Measurements from ENCODE around the gene DISC1.

DISC1 gene
- long read RNA-seq, partial matches to known transcripts, result 0 of 7 reads
- long read RNA-seq, other reads (novel, unspliced or antisense), result 6 of 7 reads

DNA sequence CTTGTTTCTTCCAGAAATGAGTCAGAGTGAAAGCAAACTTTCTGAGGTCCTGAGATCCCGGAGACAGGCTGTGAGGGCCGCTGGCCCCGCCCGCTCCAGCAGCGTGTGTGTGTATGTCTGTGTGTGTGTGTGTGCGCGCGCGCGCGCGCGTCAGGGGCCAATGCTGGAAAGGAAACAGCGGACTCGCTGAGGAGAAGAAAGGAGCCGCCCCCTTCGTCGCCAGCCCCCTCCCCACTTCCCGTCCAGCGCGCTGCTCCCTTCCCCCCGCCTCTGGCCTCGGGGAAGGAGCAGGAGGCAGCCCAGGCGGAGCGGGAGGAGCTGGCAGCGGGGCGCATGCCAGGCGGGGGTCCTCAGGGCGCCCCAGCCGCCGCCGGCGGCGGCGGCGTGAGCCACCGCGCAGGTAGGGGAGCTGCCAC is at the start of gene DISC1:
TSS of gene DISC1 (plus strand) at position 256 of the 416 bp plus-strand sequence. CDS start at position 334, 78 bp downstream.
- Histone ChIP-seq H3K27ac (replicated peaks) (peak within 1 kb of the TSS; percentile 82), H3K27me3 (ENCODE audit: insufficient read depth, poor library complexity, severe bottlenecking) (no peaks in the 10 kb centered on the region), H3K4me3 (replicated peaks; ENCODE audit: insufficient read depth, low read length) (peak within 1 kb of the TSS; percentile 96)
- peak; percentile 85 to 92 for DNase-seq (ENCODE audit: low read depth in 1 of 2, low spot score in 1 of 2)
- TF ChIP-seq SPI1 (IDR thresholded peaks at IDR 0.05; ENCODE audit: borderline replicate concordance, low read depth), result peak; percentile 66; the same call in 1 of the 2 replicates
- peak; percentile 59 for TF ChIP-seq GABPA (IDR thresholded peaks at IDR 0.05; ENCODE audit: low read depth)
- TF ChIP-seq, protein P1, sequence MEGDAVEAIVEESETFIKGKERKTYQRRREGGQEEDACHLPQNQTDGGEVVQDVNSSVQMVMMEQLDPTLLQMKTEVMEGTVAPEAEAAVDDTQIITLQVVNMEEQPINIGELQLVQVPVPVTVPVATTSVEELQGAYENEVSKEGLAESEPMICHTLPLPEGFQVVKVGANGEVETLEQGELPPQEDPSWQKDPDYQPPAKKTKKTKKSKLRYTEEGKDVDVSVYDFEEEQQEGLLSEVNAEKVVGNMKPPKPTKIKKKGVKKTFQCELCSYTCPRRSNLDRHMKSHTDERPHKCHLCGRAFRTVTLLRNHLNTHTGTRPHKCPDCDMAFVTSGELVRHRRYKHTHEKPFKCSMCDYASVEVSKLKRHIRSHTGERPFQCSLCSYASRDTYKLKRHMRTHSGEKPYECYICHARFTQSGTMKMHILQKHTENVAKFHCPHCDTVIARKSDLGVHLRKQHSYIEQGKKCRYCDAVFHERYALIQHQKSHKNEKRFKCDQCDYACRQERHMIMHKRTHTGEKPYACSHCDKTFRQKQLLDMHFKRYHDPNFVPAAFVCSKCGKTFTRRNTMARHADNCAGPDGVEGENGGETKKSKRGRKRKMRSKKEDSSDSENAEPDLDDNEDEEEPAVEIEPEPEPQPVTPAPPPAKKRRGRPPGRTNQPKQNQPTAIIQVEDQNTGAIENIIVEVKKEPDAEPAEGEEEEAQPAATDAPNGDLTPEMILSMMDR (IDR thresholded peaks at IDR 0.05; ENCODE audit: insufficient read depth, low read length), result no peak
- TF ChIP-seq, protein P2, sequence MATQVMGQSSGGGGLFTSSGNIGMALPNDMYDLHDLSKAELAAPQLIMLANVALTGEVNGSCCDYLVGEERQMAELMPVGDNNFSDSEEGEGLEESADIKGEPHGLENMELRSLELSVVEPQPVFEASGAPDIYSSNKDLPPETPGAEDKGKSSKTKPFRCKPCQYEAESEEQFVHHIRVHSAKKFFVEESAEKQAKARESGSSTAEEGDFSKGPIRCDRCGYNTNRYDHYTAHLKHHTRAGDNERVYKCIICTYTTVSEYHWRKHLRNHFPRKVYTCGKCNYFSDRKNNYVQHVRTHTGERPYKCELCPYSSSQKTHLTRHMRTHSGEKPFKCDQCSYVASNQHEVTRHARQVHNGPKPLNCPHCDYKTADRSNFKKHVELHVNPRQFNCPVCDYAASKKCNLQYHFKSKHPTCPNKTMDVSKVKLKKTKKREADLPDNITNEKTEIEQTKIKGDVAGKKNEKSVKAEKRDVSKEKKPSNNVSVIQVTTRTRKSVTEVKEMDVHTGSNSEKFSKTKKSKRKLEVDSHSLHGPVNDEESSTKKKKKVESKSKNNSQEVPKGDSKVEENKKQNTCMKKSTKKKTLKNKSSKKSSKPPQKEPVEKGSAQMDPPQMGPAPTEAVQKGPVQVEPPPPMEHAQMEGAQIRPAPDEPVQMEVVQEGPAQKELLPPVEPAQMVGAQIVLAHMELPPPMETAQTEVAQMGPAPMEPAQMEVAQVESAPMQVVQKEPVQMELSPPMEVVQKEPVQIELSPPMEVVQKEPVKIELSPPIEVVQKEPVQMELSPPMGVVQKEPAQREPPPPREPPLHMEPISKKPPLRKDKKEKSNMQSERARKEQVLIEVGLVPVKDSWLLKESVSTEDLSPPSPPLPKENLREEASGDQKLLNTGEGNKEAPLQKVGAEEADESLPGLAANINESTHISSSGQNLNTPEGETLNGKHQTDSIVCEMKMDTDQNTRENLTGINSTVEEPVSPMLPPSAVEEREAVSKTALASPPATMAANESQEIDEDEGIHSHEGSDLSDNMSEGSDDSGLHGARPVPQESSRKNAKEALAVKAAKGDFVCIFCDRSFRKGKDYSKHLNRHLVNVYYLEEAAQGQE (IDR thresholded peaks at IDR 0.05; ENCODE audit: insufficient replicate concordance, low read depth), result no peak
- no peak for TF ChIP-seq POLR2AphosphoS5 (IDR thresholded peaks at IDR 0.05; ENCODE audit: low read depth)

DNA sequence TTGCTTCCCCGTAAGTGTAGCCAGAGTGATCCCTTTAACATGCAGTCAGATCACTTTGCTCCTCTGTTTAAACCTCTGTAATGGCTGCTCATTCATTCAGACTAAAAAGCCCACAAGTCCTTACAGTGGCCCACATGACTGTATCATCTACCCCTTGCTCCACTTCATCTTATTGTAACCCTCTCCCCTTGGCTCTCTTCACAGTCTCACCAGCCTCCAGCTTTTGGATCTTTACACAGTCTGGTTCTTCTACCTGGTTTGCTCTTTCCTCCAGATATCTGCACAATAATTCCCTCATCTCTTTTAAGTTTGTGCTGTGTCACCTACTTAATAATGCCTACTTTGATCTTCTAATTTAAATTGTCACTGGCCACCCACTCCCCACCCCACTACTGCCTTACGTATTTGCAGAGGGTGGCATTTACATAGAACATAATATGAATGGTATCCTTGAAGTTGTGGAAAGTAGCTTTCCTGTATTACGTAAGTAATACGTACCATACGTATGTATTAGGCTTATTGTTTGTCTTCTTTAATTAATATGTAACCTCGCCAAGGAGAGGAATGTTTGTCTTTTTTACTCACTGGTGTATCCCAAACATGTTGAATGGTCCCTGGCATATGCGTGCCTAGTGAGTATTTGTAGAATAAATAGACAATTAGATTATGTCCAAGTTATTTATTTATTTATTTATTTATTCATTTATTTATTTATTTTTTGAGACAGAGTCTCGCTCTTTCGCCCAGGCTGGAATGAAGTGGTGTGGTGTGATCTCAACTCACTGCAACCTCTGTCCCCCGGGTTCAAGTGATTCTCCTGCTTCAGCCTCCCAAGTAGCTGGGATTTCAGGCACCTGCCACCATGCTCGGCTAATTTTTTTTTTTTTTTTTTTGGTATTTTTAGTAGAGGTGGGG is 49.5 kb upstream of the DISC1 start:
- H3K4me3 ChIP-seq (replicated peaks; ENCODE audit: insufficient read depth, low read length), result no peak overlapping the region
- TF ChIP-seq POLR2AphosphoS5 (IDR thresholded peaks at IDR 0.05; ENCODE audit: low read depth) (no peak), GABPA (IDR thresholded peaks at IDR 0.05; ENCODE audit: low read depth) (no peak), SPI1 (IDR thresholded peaks at IDR 0.05; ENCODE audit: borderline replicate concordance, low read depth) (no peak)
- TF ChIP-seq, protein P1 (IDR thresholded peaks at IDR 0.05; ENCODE audit: insufficient read depth, low read length), result no peak
- TF ChIP-seq, protein P2 (IDR thresholded peaks at IDR 0.05; ENCODE audit: insufficient replicate concordance, low read depth), result no peak
- no peak for DNase-seq (ENCODE audit: low read depth in 1 of 2, low spot score in 1 of 2)
- H3K27me3 ChIP-seq (ENCODE audit: insufficient read depth, poor library complexity, severe bottlenecking), result no peaks in the 10 kb centered on the region
- H3K27ac ChIP-seq (replicated peaks), result no peak overlapping the region

DNA sequence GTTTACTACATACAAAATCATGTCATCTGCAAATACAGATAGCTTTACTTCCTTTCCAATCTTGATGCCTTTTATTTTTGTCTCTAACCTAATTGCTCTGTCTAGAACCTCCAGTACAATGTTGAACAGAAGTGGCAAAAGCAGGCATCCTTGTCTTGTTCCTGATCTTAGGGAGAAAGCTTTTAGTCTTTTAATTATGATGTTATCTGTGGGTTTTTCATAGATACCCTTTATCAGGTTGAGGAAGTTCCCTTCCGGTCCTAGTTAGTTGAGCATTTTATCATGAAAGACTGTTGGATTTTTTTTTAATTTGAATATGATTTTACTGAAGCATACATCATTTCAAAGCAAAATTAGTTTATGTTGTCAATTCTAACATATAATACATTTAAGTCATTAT is 45.7 kb upstream of the DISC1 start:
- Histone ChIP-seq H3K27ac (replicated peaks) (no peak overlapping the region), H3K4me3 (replicated peaks; ENCODE audit: insufficient read depth, low read length) (no peak overlapping the region), H3K27me3 (ENCODE audit: insufficient read depth, poor library complexity, severe bottlenecking) (no peaks in the 10 kb centered on the region)
- DNase-seq (ENCODE audit: low read depth in 1 of 2, low spot score in 1 of 2), result no peak
- TF ChIP-seq, protein P2 (IDR thresholded peaks at IDR 0.05; ENCODE audit: insufficient replicate concordance, low read depth), result no peak
- TF ChIP-seq GABPA (IDR thresholded peaks at IDR 0.05; ENCODE audit: low read depth), result no peak
- TF ChIP-seq, protein P1 (IDR thresholded peaks at IDR 0.05; ENCODE audit: insufficient read depth, low read length), result no peak
- TF ChIP-seq SPI1 (IDR thresholded peaks at IDR 0.05; ENCODE audit: borderline replicate concordance, low read depth), result no peak
- no peak for TF ChIP-seq POLR2AphosphoS5 (IDR thresholded peaks at IDR 0.05; ENCODE audit: low read depth)

Data from HL-60 (cell line).